Measurements from ENCODE around the gene TMEM183A. TPM values are rescaled to one million over a fixed set of nuclear protein-coding genes. Genes with fewer than 3 reads are reported as not detected.

TMEM183A gene
- total RNA-seq, 1 donor from 2014 or later: 75.8 TPM

DNA sequence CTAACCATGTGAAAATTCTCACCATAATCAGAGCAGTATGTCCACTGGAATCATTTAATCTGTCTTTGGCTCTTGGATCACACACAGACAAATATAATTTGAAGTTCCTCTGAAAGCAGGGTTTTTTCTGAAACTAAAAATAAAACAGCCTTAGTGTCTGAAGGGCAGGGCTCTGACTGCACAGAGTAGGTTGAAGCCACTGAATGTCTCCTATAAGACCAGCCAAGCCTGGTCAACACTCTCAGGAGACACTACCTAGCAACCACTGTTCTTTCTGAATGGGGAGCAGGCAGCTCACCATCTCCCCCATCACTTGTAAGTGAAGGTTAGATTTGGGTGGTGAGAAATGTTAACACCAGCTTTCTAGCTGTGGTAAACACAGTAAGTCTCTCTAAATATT, 16.1 kb upstream of the TMEM183A start:
- DNase-seq (ENCODE audit: extremely low spot score, unreplicated experiment): no peak
- Mint-ChIP-seq H3K36me3 (no peaks in the 10 kb centered on the region), H3K27ac (no peak overlapping the region), H3K4me3 (no peak overlapping the region), H3K4me1 (ENCODE audit: unreplicated experiment) (no peaks in the 10 kb centered on the region), H3K9me3 (peaks cover 4% of the 10 kb centered on the region), H3K27me3 (peaks cover 76% of the 10 kb centered on the region)
- TF ChIP-seq CTCF (conservative IDR thresholded peaks at IDR 0.05): no peak

GRCh38 chr1:202994756-202995155, 12.4 kb upstream of the TMEM183A start:
- DNase-seq (ENCODE audit: extremely low spot score, unreplicated experiment): no peak
- TF ChIP-seq CTCF (conservative IDR thresholded peaks at IDR 0.05): no peak
- H3K9me3 Mint-ChIP-seq: peaks cover 4% of the 10 kb centered on the region
- no peak overlapping the region for H3K27ac Mint-ChIP-seq
- no peak overlapping the region for H3K4me3 Mint-ChIP-seq
- H3K27me3 Mint-ChIP-seq: peaks cover 77% of the 10 kb centered on the region
- no peaks in the 10 kb centered on the region for H3K4me1 Mint-ChIP-seq (ENCODE audit: unreplicated experiment)
- no peaks in the 10 kb centered on the region for H3K36me3 Mint-ChIP-seq

GRCh38 chr1:202998836-202999750, 8.1 kb upstream of the TMEM183A start:
- peak; percentile 94 for TF ChIP-seq CTCF (conservative IDR thresholded peaks at IDR 0.05)
- no peak for DNase-seq (ENCODE audit: extremely low spot score, unreplicated experiment)
- Mint-ChIP-seq H3K4me1 (ENCODE audit: unreplicated experiment) (no peaks in the 10 kb centered on the region), H3K27ac (no peak overlapping the region), H3K9me3 (no peaks in the 10 kb centered on the region), H3K4me3 (no peak overlapping the region), H3K27me3 (peaks cover 45% of the 10 kb centered on the region), H3K36me3 (no peaks in the 10 kb centered on the region)

DNA sequence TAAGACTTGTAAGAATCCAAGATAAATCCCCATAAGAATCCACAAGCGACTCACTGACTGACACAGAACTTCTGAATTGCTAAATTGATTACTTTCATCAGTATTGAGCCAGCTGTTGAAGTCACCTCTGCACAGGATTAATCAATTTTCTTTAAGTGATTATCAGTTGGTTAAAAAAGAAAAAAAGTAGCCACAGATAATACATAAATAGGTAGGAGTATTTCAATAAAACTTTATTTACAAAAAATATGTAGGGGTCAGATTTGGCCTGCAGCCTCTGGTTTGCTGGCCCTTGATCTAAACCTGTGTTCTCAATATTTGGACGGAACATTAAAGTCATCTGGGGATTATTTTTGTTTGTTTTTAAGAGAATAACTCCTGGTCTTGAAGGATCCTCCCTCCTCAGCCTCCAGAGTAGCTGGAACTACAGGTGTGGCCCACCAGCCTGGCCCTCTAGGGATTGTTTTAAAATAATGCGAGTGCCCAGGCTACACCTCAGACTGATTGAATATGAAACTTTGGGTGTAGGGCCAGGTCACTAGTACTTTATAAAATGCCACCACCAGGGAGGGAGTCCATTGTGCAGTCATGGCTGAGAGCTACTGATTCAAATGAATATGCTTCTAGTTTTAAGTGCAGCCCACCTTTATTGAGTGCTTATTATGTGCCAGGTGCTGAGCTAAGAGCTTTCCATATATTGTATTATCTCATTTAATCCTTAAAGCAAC, 6.8 kb upstream of the TMEM183A start:
- TF ChIP-seq CTCF (conservative IDR thresholded peaks at IDR 0.05): no peak
- no peaks in the 10 kb centered on the region for H3K36me3 Mint-ChIP-seq
- H3K4me3 Mint-ChIP-seq: no peak overlapping the region
- H3K27me3 Mint-ChIP-seq: peaks cover 35% of the 10 kb centered on the region
- H3K4me1 Mint-ChIP-seq (ENCODE audit: unreplicated experiment): no peaks in the 10 kb centered on the region
- no peaks in the 10 kb centered on the region for H3K9me3 Mint-ChIP-seq
- DNase-seq (ENCODE audit: extremely low spot score, unreplicated experiment): no peak
- no peak overlapping the region for H3K27ac Mint-ChIP-seq

DNA sequence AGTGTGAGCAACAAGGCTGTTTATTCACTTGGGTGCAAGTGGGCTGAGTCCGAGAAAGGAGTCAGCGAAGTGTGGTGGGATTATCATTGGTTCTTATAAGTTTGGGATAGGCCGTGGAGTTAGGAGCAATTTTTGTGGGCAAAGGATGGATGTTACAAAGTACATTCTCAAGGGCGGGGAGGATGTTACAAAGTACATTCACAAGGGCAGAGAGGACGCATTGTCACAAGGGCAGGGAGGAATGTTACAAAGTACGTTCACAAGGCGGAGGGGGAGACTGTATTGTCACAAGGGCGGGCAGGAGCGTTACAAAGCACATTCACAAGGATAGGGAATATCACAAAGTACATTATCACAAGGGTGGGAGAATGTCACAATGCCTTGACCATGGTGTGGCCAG, 5.2 kb upstream of the TMEM183A start:
- Mint-ChIP-seq H3K4me3 (no peak overlapping the region), H3K9me3 (no peaks in the 10 kb centered on the region), H3K27ac (no peak overlapping the region), H3K4me1 (ENCODE audit: unreplicated experiment) (peaks cover 6% of the 10 kb centered on the region), H3K27me3 (peaks cover 19% of the 10 kb centered on the region), H3K36me3 (no peaks in the 10 kb centered on the region)
- DNase-seq (ENCODE audit: extremely low spot score, unreplicated experiment): no peak
- no peak for TF ChIP-seq CTCF (conservative IDR thresholded peaks at IDR 0.05)
